Panc1 (cell line): Measurements from ENCODE around the gene GABRR2. TPM values are rescaled to one million over a fixed set of nuclear protein-coding genes. Genes with fewer than 3 reads are reported as not detected.

ENCODE experiments used
- ATAC-seq: fragments of 200-7000 bp; cut with Tn5 transposase; 2 replicates; pipeline ENCODE4 v1.9.1; 2020; ENCODE audit warnings: mild to moderate bottlenecking, moderate library complexity
- BruUV-seq: library from RNA; stranded (reverse); fragments of 400-500 nt; replicated peaks from 2 replicates; lab custom pipeline; 2021; lab: Mats Ljungman, UMichigan
- CTCF ChIA-PET: fragments of 300-600 bp; sonication (Branson Sonifier 250); formaldehyde crosslinking; loops from one replicate; lab custom pipeline; 2022; ENCODE audit warnings: antibody characterized with exemption; lab: Charles Lee
- POLR2A ChIA-PET: fragments of 300-600 bp; sonication (Branson Sonifier 250); formaldehyde crosslinking; loops from one replicate; lab custom pipeline; 2022; ENCODE audit warnings: antibody characterized with exemption; lab: Charles Lee
- DNase-seq: peaks from one replicate; pipeline ENCODE4 v3.0.0-alpha.2; 2010; ENCODE audit warnings: low read depth, low spot score
- H3K27ac ChIP-seq: 2 replicates; pipeline ENCODE4 v1.5.1; 2011; ENCODE audit warnings: mild to moderate bottlenecking, low read length, inconsistent platforms
- H3K27me3 ChIP-seq: fragments of 200-500 bp; sonication (Bioruptor generic); 2 replicates; pipeline ENCODE4 v1.6.0; 2014; ENCODE audit warnings: low read length, inconsistent platforms; ENCODE audit not compliant: control insufficient read depth, insufficient read depth
- H3K36me3 ChIP-seq: fragments of 200-500 bp; sonication (Bioruptor generic); 2 replicates; pipeline ENCODE4 v1.5.1; 2014; ENCODE audit warnings: inconsistent platforms, mild to moderate bottlenecking, low read length, moderate library complexity; ENCODE audit not compliant: control insufficient read depth, insufficient read depth
- H3K4me1 ChIP-seq: 2 replicates; pipeline ENCODE4 v1.5.1; 2011; ENCODE audit warnings: inconsistent platforms, mild to moderate bottlenecking, low read length, moderate library complexity; ENCODE audit not compliant: control insufficient read depth, insufficient read depth
- H3K4me3 ChIP-seq, 2 experiments: 2 replicates each; pipeline ENCODE4 v1.5.1; 2011 to 2012; ENCODE audit warnings: low read depth in 2 of 2, low read length in 2 of 2, mild to moderate bottlenecking in 2 of 2, inconsistent platforms in 1 of 2, moderate library complexity in 1 of 2
- H3K9me3 ChIP-seq: fragments of 200-500 bp; sonication (Bioruptor generic); 2 replicates; pipeline ENCODE4 v1.5.1; 2014; ENCODE audit warnings: low read depth, mild to moderate bottlenecking, inconsistent platforms, low read length, moderate library complexity; ENCODE audit not compliant: control insufficient read depth, insufficient read depth
- CTCF ChIP-seq: fragments of 450-650 bp; IDR thresholded peaks from 2 replicates; pipeline ENCODE4 v1.5.1; 2017; ENCODE audit warnings: mild to moderate bottlenecking
- POLR2AphosphoS5 ChIP-seq: IDR thresholded peaks from 2 replicates; pipeline ENCODE4 v1.6.1; 2012; ENCODE audit warnings: mild to moderate bottlenecking, low read depth, low read length, moderate library complexity
- REST ChIP-seq, 2 experiments: IDR thresholded peaks; 2 replicates each; pipeline ENCODE4 v1.6.1; 2011 to 2012; ENCODE audit warnings: low read depth in 2 of 2, control low read depth in 1 of 2, low read length in 1 of 2, mild to moderate bottlenecking in 1 of 2, moderate library complexity in 1 of 2; ENCODE audit not compliant: insufficient read depth in 1 of 2
- SIN3A ChIP-seq: IDR thresholded peaks from 2 replicates; pipeline ENCODE4 v1.6.1; 2012; ENCODE audit warnings: low read depth, mild to moderate bottlenecking, low read length, moderate library complexity, borderline replicate concordance; ENCODE audit not compliant: insufficient read depth
- TCF7L2 ChIP-seq: IDR thresholded peaks from 2 replicates; pipeline ENCODE4 v1.6.1; 2011; ENCODE audit warnings: mild to moderate bottlenecking, low read depth, low read length, inconsistent platforms
- in situ Hi-C: cut with HindIII; loops from 2 replicates; pipeline ENCODE4 v1.10.0; 2016; ENCODE audit warnings: low sequenced_read_pairs, low pct_unique_long_range_greater_than_20kb
- intact Hi-C: fragments of 100-400 bp; cut with micrococcal nuclease; formaldehyde crosslinking; loops from one replicate; pipeline ENCODE4 v1.10.0; 2022; ENCODE audit not compliant: unreplicated experiment
- total RNA-seq: library from RNA; stranded (reverse); gene quantifications from one replicate; pipeline ENCODE4 v1.2.1, GENCODE V29; 2021; ENCODE audit not compliant: unreplicated experiment

The GABRR2 gene
- total RNA-seq, 1 experiment from 2014 or later, result 0.18 TPM

DNA sequence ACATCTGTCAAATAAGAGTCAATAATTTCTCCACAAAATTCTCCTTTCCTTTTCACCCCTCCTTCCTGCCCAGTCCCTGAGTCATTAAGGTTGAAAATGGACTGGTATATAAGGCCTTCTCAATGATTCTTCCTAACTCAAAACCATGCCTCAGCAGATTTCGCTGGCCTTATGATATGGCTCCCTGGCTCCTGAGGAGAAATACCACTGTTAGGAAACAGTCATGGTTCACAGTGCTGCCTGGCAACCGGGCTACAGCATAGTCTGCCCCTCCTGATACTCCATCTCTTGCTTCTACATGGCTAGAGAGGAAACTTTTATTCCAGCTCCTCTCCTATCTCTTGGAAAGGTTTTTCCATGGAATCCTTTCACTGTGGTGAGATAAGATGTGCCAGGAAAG, 32.7 kb upstream of the GABRR2 start:
- TF ChIP-seq TCF7L2 (no peak), REST (IDR thresholded peaks at IDR 0.05; ENCODE audit: insufficient read depth in 1 of 2, low read depth in 2 of 2, low read length in 1 of 2) (no peak), CTCF (no peak), SIN3A (no peak), POLR2AphosphoS5 (no peak)
- no TSS peak for BruUV-seq
- intact Hi-C loops, result no loop called here

DNA sequence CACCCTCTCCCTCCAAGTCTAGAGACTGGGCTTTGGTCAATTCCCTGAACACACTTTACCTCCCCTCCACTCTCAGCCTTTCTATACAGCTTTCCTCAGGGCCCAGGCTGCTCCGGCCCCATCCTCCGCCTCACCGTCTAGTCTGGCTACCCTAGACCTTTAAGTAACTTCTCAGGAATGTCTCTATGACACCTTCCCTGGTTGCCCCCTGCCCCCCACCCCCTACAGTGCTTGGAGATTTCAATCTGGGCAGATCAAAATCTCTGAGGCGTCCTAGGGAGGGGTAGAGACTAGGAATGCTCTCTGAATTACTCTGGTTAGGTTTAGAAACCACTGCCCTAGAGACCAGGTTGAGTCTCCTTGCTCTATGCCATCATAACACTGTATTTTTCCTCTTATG, 31.3 kb upstream of the GABRR2 start:
- ChIA-PET POLR2A (no interaction called here), CTCF (no interaction called here)
- no peak overlapping the region for H3K27ac ChIP-seq
- no peaks in the 10 kb centered on the region for H3K27me3 ChIP-seq
- intact Hi-C loops, result no loop called here
- peaks cover 4% of the 10 kb centered on the region; the same call in 1 of the 2 replicates for H3K36me3 ChIP-seq
- H3K4me3 ChIP-seq, result no peak overlapping the region
- in situ Hi-C loops, result no loop called here
- no peaks in the 10 kb centered on the region for H3K9me3 ChIP-seq
- no TSS peak for BruUV-seq
- H3K4me1 ChIP-seq, result peaks cover 9% of the 10 kb centered on the region
- no peak for ATAC-seq
- no peak for TF ChIP-seq POLR2AphosphoS5
- TF ChIP-seq TCF7L2, result no peak
- no peak for DNase-seq

More for the DNA sequence above, 32.7 kb upstream of the GABRR2 start:
- DNase-seq (no peak), ATAC-seq (no peak)
- Histone ChIP-seq H3K4me3 (no peak overlapping the region), H3K27me3 (no peaks in the 10 kb centered on the region), H3K27ac (no peak overlapping the region), H3K4me1 (peaks cover 9% of the 10 kb centered on the region), H3K9me3 (no peaks in the 10 kb centered on the region), H3K36me3 (no peaks in the 10 kb centered on the region)
- in situ Hi-C loops, result no loop called here
- ChIA-PET POLR2A (no interaction called here), CTCF (interaction anchor here (0.5 kb wide), 1 partner anchor 452 kb away, joined by 3 read pairs; no protein-coding TSS in a partner anchor)

DNA sequence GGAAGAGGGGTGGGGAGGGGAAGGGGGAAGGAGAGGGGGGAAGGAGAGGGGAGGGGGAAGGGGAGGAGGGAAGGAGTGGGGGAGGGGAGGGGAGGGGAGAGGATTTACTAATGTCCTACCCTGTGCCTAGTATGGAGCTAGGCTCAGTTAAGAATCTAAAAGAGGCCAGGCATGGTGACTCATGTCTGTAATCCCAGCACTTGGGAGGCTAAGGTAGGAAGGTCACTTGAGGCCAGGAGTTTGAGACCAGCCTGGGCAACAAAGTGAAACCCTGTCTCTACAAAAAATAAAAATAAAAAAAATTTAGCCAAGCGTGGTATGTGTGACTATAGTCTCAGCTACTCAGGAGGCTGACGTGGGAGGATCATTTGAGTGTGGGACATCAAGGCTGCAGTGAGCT, 24.5 kb upstream of the GABRR2 start:
- Histone ChIP-seq H3K4me3 (no peak overlapping the region), H3K4me1 (no peaks in the 10 kb centered on the region), H3K36me3 (peaks cover 13% of the 10 kb centered on the region; the same call in 1 of the 2 replicates), H3K9me3 (no peaks in the 10 kb centered on the region), H3K27ac (no peak overlapping the region), H3K27me3 (no peaks in the 10 kb centered on the region)
- TF ChIP-seq POLR2AphosphoS5, result no peak
- no peak for TF ChIP-seq REST (IDR thresholded peaks at IDR 0.05; ENCODE audit: insufficient read depth in 1 of 2, low read depth in 2 of 2, low read length in 1 of 2)
- TF ChIP-seq SIN3A, result no peak
- TF ChIP-seq TCF7L2, result no peak
- TF ChIP-seq CTCF, result no peak
- BruUV-seq, result no TSS peak
- intact Hi-C loops (no loop called here), in situ Hi-C loops (no loop called here)
- ChIA-PET POLR2A (interaction anchor here (0.7 kb wide), 1 partner anchor 10 kb away, joined by 5 read pairs; no protein-coding TSS in a partner anchor), CTCF (interaction anchor here (0.6 kb wide), 1 partner anchor 72 kb away, joined by 3 read pairs; no protein-coding TSS in a partner anchor)
- no peak for DNase-seq
- no peak for ATAC-seq
